HT1080 (cell line): Measurements from ENCODE around the gene VTI1A. TPM values are rescaled to one million over a fixed set of nuclear protein-coding genes. Genes with fewer than 3 reads are reported as not detected.

Source experiments
- DNase-seq: peaks from one replicate; pipeline ENCODE4 v3.0.0-alpha.2; 2015; ENCODE audit warnings: low read depth
- total RNA-seq: library from RNA; depleted of rRNA; stranded (reverse); fragments of >200 nt; shearing (Covaris generic); gene quantifications from 2 replicates; pipeline ENCODE4 v1.2.3, GENCODE V29; 2014

VTI1A gene
- total RNA-seq, 1 experiment from 2014 or later: 19.5 TPM

DNA sequence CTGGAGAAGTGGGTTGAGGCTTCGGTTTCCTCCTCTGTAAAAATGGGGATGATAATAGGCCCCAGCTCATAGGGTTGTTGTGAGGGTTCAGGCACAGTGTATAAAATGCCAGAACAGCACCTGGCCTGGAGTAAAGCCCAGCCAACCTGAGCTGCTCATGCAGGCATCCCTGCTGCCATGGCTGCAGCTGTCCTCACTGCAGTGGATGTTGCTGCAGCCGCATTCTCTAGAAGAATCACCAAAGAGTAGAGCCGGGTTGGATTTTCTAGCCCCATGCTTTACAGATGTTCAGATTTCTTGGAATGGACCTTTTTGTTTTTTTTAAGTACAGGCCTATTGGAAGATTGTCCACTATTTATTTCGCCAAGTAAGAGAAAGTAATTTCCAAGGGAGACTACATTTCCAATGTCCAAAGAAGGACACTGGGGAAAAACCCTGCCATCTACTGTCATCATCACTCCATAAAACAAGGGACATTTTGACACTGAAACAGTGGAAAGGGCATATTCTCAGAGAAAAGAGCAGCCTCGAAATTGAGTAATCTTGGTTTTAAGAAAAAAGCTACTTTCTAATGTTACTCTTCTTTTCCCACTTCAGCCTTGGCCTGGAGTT is 355.5 kb downstream of the VTI1A start:
- no peak for DNase-seq

DNA sequence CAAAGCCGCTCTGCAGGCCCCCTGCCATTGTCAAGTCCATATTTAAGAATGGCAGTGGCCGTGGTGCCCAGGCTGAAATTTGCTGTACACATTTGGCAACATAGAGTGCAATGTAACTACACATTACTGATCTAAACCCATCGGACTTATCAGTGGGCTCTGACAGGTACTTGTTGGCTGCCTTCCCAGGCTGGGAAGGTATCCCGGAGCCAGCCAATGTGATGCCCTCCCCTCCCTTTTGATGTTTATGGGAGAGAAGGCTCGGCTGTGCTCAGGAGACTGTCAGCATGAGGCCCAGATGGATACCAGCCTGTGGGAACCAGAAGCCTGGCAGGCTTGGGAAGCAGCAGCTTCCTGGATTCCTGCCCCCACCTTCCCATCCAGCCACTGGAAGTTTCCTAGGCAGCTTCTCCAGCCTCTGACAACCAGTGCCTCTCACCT is 357.0 kb downstream of the VTI1A start:
- no peak for DNase-seq

DNA sequence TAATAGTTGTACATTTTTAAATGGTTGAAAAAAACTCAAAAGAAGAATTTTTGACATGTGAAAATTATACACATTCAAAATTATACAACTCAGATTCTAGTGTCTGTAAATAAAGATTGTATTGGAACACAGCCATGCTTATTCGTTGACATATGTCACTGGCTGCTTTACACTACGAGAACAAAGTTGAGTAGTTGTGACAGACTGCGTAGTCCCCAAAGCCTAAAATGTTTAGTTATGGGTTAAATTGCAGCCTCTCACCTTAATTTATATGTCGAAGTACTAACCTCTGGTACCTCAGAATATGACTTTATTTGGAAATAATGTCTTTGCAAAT is 358.2 kb downstream of the VTI1A start:
- no peak for DNase-seq

DNA sequence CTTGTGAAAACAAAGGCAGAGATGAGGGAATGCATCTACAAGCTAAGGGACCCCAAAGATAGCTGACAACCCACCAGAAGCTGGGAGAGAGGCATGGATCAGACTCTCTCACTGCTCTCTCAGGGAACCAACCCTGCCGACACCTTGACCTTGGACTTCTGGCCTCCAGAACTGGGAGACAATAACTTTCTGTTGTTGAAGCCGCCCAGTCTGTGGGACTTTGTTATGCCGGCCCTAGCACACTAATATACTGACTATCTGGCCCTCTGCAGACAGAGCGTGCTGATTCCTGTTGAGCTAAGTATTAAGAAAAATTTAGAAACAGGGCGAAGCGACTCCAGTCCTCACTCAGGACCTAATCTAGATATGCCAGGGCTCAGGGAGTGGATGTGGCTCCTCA is 358.7 kb downstream of the VTI1A start:
- no peak for DNase-seq

DNA sequence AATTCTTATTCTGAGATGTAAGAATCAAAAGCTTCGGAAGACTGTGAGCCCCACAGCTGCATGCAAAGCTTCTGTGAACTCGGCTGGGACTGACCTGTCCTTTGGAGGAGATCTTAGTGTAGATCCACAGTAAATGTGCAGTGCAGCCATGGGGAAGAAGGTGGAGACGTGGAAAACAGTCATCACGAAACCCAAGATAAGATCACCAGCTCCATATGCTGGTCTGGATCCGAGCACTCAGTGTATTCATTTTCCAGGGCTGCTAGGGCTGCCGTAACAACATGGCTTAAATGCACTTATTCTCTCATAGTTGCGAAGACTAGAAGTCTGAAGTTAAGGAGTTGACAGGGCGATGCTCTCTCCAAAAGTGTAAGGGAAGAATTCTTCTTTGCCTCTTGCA is 360.0 kb downstream of the VTI1A start:
- no peak for DNase-seq

DNA sequence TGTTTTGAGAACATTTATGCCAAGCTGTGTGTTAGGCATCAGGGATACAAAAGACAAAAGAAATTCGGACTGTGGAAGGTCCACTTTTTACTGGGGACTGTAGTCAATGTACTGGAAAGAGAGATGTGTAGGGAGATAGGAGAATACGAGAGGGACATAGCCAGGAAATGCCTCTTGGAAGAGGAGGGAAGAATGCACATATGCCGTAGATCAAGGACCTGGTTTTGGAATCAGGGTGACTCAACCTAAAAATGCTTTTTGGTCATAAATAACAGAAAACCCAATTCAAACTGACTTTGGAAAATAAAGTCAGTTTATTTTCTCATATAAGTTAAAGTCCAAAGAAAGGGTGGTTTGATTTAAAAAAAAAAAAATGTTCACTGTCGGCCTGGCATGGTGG is 362.7 kb downstream of the VTI1A start:
- DNase-seq: no peak

DNA sequence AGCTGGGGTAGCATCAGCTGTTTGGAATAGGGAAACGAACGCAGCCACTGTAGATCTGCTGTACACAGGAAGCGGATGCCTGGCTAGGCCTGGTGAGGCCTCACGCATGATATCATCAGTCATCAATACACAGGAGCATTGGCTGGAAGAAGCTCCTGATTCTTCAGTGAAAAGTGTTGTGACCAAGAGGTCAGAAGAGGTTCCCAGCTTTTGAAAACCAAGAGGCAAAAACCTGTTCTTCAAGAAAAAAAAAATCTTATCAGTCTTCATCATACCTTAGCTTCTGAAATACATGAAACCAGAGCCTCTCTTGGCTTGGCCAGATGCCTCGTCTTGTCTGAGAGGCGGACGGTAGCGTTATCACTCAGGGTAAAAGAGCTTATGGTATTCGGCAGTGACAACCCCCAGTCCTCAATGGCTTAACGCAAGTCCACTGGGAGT is 363.7 kb downstream of the VTI1A start:
- no peak for DNase-seq

DNA sequence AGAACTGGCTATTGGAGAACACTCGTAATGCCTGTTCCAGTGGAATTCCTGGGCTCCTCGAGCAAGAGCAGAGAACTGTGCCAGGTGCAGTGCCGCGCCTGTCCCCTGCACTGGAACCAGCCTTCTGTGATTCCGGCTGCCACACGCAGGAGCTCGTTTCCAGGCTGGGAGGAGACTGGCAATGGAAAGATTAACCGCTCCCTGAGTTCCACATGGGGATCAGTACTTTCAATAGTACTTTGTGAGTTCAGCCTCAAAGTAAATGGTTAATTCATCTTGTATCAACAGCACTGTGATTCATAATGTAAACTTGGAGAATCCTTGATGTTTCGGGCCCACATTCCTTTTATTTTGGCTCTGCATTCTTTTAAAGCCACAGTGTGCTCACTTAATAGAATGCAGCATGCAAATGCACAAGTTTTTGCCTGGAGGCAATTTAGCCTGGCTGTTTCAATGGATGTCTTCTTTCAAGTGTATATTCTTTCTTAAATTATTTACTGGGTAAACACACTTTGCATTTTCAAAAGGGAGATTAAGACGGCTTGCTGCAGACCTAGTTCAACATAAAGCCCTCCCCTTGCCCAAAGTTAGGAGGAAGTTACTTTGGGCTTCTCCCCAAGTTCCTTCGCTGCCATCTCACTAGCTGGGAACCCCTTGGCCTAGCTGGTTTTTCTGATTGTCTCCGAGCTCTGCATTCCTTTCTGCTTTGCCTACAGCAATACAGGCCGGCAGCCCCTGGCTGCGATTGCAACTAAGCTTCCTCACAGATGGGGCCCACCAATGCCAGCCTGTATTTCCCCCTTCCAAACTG is 364.9 kb downstream of the VTI1A start:
- peak; percentile 91 for DNase-seq

DNA sequence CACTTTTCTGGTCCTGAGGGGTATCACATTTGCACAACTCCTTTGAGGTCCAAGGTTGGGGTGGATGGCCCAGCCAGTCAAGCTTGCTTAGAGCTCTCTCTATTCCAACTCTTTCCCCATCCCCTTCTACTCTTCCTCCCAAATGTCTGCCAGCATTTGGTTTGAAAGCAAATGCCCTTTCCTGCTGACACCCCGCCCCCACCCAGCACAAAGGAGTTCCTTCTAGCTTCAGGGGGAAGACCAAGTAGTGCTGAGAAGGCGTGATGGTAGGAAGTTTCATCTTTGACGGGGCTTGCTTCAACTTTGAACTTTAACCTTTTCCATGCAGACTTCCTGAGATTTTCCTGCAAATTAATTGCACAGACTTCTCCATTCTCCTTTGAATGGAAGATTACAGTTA is 365.6 kb downstream of the VTI1A start:
- no peak for DNase-seq

DNA sequence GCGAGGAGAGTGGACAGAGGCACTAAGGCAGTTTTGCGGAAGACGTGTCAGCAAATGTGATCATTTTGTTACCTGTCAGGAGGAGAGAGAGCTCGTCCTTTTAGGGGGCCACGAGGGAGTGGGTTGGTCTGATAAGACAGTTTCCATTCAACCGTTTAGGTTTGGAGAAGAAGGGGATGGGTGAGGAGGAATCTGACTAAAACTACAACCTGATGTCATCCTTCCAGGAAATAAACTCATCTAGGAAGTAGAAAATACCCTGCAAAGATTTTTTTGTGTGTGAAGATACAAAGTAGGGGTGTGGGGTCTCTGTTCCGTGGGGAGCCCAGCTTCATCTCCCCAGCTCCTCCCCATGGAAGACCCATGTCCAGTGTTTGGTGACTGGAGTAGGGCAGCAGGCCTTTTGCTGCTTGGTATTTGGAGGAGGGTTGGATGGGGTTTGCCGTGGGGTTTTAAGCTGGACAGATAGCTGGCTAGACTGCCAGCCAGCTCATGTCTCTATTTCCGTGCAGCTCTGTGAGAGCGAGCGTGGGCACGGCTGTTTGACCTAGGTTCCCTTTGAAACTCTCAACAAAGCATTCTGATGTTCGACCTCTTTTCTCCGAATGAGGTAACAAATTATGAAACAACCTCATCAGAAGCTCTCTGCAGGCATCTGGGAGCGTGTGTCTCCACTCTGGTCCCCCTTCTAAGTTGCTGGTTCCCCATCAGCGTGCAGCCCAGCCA is 367.0 kb downstream of the VTI1A start:
- DNase-seq: no peak

DNA sequence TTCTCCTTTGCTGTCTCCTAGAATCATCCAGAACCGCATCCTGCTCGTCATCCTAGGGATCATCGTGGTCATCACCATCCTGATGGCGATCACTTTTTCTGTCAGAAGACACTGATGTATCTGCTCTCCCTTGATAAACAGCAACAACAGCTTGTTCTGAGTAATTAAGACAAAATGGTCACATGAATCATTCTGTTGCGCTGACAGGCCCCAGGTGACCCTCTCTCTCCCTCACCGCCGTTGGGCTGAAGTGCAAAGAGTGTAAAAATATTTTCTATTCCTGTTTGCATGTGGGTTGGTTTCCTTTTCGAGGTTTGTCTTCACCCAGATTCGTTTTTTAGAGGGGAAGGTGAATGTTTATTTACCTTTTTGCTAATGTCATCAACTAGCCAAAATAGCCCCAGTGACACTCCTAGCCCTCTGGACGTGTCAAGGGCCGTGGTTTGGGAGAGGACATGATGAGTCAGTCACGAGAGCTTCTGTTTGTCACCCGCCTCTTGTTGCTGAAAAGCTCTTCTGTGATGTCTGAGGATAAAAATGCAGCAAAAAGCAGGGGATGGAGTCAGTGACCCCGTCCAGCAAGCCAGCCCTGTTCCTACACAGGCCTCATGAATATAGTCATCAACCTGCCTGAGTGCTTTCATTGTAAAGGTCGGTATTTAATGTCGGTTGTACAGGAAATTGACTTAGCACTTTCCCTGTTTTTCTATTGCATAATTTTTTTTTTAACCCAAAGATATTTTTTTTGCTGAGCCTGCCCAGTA is 368.4 kb downstream of the VTI1A start:
- DNase-seq: peak; percentile 87

DNA sequence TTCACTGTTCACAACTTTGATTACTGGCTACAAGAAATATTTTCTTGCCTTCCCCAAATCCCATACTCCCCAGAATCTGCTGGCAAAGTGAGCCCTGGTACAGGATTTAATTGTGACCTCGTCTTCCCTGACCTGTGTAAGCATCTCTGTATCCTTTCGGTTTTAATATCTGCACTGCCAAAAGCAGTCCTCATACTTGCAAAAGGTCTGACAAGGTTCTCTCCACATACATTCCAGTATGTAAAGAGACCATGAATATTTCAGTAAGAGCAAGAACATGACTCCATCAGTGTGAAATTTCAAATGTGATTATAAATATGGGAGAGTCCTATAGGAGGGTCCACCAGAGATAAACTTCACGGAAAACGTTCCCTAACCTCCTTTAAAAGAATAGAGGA is 369.0 kb downstream of the VTI1A start:
- DNase-seq: no peak

DNA sequence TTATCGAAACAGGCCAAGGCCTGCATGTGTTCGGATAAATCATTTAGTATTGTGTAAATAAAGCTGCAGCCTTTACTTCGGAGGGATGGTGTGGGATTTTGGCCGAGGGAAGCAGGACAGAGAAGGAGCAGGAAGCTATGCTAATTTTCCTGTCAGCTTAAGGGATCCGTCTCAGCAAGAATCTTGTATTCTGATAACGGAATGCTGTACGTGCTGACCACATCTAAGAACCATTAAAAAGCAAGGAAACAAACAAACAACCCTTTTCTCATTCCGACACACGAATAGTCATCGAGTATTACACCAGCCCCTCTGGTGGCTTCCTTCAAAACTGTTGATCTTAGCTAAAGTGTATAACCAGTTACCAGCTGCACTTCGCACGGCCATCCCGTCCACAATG is 369.9 kb downstream of the VTI1A start:
- DNase-seq: no peak

DNA sequence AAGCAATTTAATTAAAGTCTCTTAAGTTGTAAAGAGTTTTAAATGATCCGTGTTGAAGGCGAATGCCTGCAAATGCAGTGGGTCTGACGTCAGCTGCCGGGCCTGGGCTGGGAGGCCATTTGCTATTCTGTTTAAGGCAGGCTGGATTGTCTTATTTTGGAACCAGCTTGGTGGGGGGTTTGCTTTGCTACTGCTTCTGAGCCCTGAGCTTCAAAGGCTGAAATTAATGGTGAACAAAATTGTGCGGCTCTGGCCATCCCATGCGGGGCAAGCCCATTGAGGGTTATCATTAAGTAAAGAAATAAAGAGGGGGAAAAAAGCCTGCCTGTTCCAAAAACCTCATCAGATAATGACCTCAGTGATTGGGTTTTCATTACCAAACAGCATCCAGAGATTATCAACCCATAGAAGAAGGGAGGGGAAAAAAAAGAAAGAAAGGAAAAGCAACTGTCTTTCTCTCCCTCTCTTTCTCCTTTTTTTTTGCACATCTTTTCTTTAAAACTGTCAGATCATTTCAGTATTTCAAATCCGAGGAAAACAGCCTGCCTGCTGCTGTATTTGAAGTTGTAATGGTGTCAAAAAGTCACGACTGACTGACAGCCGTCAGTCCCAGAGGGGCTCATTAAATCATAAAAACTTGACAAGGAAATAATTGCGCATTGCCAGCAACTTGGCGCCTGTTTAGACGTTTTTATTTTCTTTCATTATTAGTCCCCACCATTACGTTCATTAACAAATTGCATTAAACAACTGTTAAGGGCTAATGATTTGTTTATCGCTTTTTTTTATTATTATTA is 371.2 kb downstream of the VTI1A start:
- DNase-seq: no peak

DNA sequence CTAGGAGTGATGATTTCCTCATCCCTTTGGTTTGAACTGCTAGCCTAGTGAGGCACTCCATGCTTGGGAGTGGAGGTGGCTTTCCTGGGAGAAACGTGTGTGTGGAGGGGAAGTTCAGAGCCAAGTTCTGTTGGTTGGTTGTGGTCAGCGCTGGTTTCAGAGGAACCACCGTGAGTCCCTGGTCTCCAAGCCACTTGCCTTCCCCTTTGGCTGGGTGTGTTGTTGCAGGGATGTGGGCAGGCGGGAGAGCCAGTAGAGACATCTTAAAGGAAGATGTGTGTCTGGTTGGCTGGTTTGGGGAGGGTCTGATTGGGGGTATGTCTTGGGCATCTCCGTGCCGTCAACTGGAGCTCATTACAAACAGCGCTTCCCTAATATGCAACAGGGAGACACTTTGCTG is 372.2 kb downstream of the VTI1A start:
- no peak for DNase-seq

DNA sequence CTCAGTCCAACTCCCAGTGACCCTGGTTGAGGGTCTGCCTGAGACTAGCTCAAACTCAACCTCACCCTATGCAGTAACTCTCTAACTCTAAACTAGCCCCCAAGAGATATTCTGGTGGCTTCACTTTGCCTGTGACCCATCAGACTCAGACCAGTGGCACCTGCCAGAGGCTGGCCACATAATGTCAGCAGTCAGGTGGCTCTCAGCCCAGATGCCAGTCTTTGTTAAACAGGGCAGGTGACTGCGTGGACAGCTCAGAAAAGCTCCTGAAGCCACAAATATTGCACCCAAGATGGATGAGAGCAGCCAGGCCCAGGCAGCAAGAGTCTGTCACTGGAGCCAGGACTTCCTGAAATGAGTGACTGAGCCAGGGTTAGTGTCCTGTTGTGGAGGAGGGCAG is 373.3 kb downstream of the VTI1A start:
- DNase-seq: no peak

DNA sequence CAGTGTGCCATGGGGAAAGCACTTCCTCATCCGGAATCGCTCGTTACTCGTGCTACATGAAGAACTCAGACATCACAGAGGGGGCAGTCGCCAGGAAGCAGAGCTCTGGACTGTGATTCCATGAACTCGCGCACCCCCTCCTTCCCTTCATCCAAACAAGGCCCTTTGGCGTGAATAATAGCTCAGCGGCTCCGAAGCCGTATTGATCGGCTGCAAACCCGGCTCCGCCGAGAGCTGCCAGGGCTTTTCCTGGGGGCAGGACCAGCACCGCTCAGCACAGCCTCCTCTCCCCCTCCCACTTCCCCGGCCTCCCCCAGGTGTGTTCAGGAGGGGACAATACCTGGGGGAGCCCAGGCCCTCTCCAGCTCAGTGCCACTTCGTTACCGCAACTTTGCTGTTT is 374.0 kb downstream of the VTI1A start:
- DNase-seq: no peak

DNA sequence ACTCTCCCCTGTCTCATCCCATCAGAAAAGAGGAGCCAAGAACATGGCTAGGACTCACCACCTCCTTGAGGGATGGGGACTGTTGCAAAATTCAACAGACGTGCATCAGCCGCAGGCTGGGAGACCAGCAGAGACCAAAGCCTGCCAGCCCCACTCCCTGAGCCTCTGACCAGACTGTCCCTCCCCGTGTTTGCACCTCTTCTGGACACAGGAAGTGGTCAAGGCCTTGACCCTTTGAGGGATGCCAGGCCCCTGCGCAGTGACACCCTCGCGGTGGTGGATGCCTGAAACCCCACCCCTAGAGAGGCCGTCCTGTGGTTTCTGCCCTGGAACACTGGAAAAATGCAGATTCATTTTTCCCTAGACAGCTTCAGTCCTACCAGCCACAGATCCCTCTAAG is 374.6 kb downstream of the VTI1A start:
- no peak for DNase-seq

DNA sequence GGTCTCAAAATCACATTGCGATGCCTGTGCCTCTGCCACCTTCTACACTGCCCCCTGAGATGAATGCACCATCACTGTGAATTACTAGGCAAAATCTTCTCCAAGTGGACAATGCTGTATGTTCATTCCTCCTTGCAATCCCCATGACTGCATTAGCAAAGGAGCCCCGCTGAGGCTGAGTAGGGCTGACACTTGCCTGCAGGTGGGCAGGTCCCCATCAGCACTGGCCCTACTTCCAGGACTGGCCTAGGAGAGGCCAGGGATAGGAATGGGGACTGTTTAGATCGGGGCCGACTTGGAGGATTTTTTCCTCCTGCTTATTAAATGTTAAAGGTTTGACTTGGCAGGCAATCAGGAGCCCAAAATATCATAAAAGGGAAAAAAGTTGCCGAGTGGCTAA is 376.0 kb downstream of the VTI1A start:
- DNase-seq: no peak

DNA sequence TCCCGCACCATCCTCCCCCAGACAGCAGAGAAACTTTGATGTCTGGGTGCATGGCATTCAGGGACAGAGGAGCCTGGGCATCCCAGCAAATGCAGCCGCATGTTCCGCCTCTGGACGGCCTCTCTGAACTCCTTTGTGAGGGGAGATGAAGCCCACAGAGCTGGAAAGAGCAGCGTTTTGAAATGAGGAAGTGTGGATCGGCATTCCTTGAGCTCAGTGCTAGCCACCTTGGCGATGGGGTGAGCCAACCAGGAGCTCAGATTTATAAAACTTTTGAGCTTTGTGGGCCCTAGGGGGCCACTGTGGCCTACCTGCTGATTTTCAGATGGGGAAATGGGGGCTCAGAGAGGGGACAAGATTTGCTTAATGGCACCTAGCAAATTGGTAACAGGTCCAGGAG is 376.6 kb downstream of the VTI1A start:
- DNase-seq: no peak
